Measurements from ENCODE around the gene KANK3. TPM values are rescaled to one million over a fixed set of nuclear protein-coding genes. Genes with fewer than 3 reads are reported as not detected.
A peak's percentile ranks its signal among the peaks of the same experiment; 100 is the strongest.

KANK3 gene
- total and polyA plus RNA-seq, 12 donors = 0.38 to 27.8 (median 18.4) TPM

DNA sequence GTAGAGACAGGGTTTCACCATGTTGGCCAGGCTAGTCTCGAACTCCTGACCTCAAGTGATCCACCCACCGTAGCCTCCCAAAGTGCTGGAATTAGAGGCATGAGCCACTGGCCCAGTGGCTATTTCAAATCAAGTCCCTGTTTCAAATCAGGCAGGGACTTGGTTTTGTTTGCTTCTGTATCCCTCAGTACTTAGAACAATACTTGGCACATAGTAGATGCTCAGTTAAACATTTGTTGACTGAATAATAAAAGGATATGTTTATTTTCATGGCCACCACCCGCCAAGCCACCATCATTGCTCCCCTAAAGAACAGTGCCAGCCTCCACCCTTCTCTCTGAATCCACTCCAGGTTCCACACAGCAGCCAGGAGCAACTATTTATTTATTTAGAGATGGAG lies 17.6 kb downstream of the KANK3 start:
- WGBS, 4 donors = 93 to 96% (median 95%) methylated on average over 3 of the region's 3 CpGs
- Histone ChIP-seq H3K27ac (no peak overlapping the region), H3K4me3 (no peak overlapping the region), H3K27me3 (no peaks in the 10 kb centered on the region), H3K9me3 (replicated peaks in 1 of 3) (no peaks in the 10 kb centered on the region), H3K4me1 (replicated peaks in 1 of 2) (peaks cover 11 to 21% of the 10 kb centered on the region in 2 donors), H3K36me3 (replicated peaks in 1 of 2) (peaks cover 0 to 14% of the 10 kb centered on the region in 2 donors)
- no peak for DNase-seq
- no peak for TF ChIP-seq POLR2A (IDR thresholded peaks at IDR 0.05)
- TF ChIP-seq, protein P1, sequence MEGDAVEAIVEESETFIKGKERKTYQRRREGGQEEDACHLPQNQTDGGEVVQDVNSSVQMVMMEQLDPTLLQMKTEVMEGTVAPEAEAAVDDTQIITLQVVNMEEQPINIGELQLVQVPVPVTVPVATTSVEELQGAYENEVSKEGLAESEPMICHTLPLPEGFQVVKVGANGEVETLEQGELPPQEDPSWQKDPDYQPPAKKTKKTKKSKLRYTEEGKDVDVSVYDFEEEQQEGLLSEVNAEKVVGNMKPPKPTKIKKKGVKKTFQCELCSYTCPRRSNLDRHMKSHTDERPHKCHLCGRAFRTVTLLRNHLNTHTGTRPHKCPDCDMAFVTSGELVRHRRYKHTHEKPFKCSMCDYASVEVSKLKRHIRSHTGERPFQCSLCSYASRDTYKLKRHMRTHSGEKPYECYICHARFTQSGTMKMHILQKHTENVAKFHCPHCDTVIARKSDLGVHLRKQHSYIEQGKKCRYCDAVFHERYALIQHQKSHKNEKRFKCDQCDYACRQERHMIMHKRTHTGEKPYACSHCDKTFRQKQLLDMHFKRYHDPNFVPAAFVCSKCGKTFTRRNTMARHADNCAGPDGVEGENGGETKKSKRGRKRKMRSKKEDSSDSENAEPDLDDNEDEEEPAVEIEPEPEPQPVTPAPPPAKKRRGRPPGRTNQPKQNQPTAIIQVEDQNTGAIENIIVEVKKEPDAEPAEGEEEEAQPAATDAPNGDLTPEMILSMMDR (IDR thresholded peaks at IDR 0.05) = no peak
- intact Hi-C loops (cut with DNase I) = no loop called here

DNA sequence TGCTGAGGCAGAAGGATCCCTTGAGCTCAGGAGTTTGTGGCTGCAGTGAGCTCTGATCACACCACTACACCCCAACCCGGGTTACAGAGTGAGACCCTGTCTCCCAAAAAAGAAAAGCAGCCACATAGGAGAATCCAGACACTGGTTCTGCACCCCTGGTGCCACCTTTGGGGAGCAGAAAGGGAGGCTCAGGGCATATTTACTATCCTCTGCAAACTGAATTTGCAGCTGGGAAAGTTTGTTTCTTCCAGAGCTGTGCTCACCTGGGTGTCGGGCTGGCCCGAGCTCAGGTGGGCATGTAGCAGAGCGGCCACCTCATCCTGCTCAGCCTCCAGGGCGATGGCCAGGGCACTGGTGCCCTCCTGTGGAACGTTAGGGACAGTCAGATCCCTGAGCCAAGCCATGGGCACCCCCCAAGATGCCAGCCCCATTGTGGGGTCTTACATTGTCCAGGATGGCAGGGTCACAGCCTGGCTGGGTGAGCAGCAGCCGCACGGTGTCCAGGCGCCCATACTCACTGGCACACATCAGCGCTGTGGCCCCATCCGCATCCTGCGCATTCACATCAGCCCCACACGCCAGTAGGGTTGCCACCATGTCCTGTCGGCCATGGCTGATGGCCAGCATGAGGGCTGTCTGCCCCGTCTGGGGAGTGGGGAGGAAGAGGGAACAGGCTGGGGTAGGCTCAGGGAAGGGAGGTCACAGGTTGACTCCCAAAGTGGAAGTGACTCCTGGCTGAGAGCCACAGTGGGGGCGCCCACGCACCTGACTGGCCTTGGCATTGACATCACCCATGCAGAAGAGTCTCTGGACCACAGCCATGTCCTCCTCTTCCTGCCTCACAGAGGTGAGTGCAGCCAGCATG lies 18.6 kb downstream of the KANK3 start:
- WGBS, 4 donors = 61 to 76% (median 63%) methylated on average over 13 to 17 of the region's 17 CpGs; no CpG with 5 or more reads in 1 of the 4 donors
- intact Hi-C loops (cut with DNase I) = no loop called here
- H3K4me3 ChIP-seq = no peak overlapping the region
- H3K27me3 ChIP-seq = no peaks in the 10 kb centered on the region
- DNase-seq = peak in 5 of 7 donors; percentile 28 to 70 (median 42)
- no peaks in the 10 kb centered on the region for H3K9me3 ChIP-seq (replicated peaks in 1 of 3)
- peaks cover 0 to 14% of the 10 kb centered on the region in 2 donors for H3K36me3 ChIP-seq (replicated peaks in 1 of 2)
- no peak for TF ChIP-seq POLR2A (IDR thresholded peaks at IDR 0.05)
- TF ChIP-seq, protein P1 (IDR thresholded peaks at IDR 0.05) = peak in 1 of 6 experiments; percentile 12
- H3K4me1 ChIP-seq (replicated peaks in 1 of 2) = peaks cover 17 to 31% of the 10 kb centered on the region in 2 donors
- H3K27ac ChIP-seq = no peak overlapping the region

DNA sequence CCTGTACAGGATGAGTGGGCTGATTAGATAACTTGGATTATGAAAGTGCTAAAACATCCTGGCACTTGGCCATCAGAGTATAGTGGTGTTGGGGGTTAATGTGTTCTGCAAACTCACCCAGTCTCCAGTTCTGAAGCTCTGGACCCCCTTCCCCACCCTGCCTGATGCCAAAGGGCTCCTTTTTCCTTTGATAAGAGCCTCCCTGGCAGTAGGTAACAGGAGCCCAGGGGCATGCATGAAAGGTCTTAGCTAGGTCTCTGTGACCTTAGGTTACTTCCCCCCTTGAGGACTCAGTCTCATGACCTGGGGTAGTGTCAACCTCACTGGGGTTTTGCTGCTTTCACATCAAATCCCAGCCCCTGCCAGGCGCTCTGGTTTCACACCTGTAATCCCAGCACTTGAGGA lies 19.3 kb downstream of the KANK3 start:
- no peak for DNase-seq
- no peak overlapping the region for H3K27ac ChIP-seq
- no peaks in the 10 kb centered on the region for H3K9me3 ChIP-seq (replicated peaks in 1 of 3)
- TF ChIP-seq POLR2A (IDR thresholded peaks at IDR 0.05) = no peak
- TF ChIP-seq, protein P1 (IDR thresholded peaks at IDR 0.05) = no peak
- peaks cover 17 to 32% of the 10 kb centered on the region in 2 donors for H3K4me1 ChIP-seq (replicated peaks in 1 of 2)
- 80 to 100% (median 94%) methylated on average over 1 of the region's 1 CpG for WGBS, 4 donors
- H3K4me3 ChIP-seq = no peak overlapping the region
- H3K27me3 ChIP-seq = no peaks in the 10 kb centered on the region
- intact Hi-C loops (cut with DNase I) = no loop called here
- peaks cover 0 to 14% of the 10 kb centered on the region in 2 donors for H3K36me3 ChIP-seq (replicated peaks in 1 of 2)

DNA sequence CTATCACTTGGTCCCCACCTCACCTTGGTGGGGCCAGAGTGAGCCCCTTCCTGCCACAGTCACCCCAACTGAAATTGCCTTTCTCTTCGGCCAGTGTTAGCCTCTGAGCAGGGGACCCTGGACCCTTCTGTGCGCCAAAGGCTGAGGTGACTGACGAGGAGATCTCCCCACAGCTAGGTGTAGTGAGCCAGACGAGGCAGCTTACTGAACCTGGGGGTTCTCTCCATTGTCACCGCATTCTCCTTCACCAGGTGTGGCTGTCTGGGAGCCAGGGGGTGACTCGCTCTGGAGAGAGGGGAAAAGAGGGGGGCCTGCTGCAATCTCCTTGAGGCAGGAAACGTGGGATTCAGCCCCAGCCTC lies 20.4 kb downstream of the KANK3 start:
- no peaks in the 10 kb centered on the region for H3K9me3 ChIP-seq (replicated peaks in 1 of 3)
- DNase-seq = no peak
- H3K36me3 ChIP-seq (replicated peaks in 1 of 2) = peaks cover 0 to 14% of the 10 kb centered on the region in 2 donors
- H3K4me1 ChIP-seq (replicated peaks in 1 of 2) = peaks cover 17 to 32% of the 10 kb centered on the region in 2 donors
- intact Hi-C loops (cut with DNase I) = no loop called here
- TF ChIP-seq POLR2A (IDR thresholded peaks at IDR 0.05) = no peak
- TF ChIP-seq, protein P1 (IDR thresholded peaks at IDR 0.05) = no peak
- no peak overlapping the region for H3K27ac ChIP-seq
- 60 to 82% (median 66%) methylated on average over 1 to 7 of the region's 7 CpGs for WGBS, 4 donors
- H3K27me3 ChIP-seq = no peaks in the 10 kb centered on the region
- peak overlapping the region in 2 of 4 donors; percentile 74 to 94 for H3K4me3 ChIP-seq

Measured in adrenal gland (tissue), 12 donors.